Body of pancreas (tissue), 4 donors: ENCODE results near the gene RAB40C. TPM values are rescaled to one million over a fixed set of nuclear protein-coding genes. Genes with fewer than 3 reads are reported as not detected.

Source experiments
- ATAC-seq: fragments of 150-250 bp; one replicate; pipeline ENCODE4 v1.9.1; 2016
- DNase-seq, 4 donors: peaks; one replicate each; pipeline ENCODE4 v3.0.0-alpha.2; 2019
- H3K27ac ChIP-seq, 4 donors: fragments of 200-600 bp; sonication (generic); 1 replicate in 3 of 4; 2 replicates in 1 of 4; pipeline versions ENCODE4 v1.5.1 to v1.6.1; 2016 to 2019; ENCODE audit warnings: mild to moderate bottlenecking in 1 of 4, mixed read lengths in 1 of 4, moderate library complexity in 1 of 4
- H3K27me3 ChIP-seq, 2 donors: fragments of 200-600 bp; sonication (generic); one replicate each; pipeline ENCODE4 v1.6.0; 2016; ENCODE audit warnings: mild to moderate bottlenecking in 1 of 2
- H3K36me3 ChIP-seq, 2 donors: fragments of 200-600 bp; sonication (generic); replicated peaks in 1 of 2; 2 replicates each; pipeline ENCODE4 v1.5.1; 2016; ENCODE audit warnings: low read depth in 2 of 2; ENCODE audit not compliant: insufficient read depth in 1 of 2
- H3K4me1 ChIP-seq: fragments of 200-600 bp; sonication (generic); one replicate; pipeline ENCODE4 v1.6.0; 2016
- H3K4me3 ChIP-seq, 2 donors: fragments of 200-600 bp; sonication (generic); 1 replicate in 1 of 2; 2 replicates in 1 of 2; pipeline ENCODE4 v1.5.1; 2016 to 2019
- H3K9me3 ChIP-seq, 3 donors: fragments of 200-600 bp; sonication (generic); 1 replicate in 2 of 3; 2 replicates in 1 of 3; pipeline ENCODE4 v1.5.1; 2016
- CTCF ChIP-seq, 7 experiments: fragments of 450-650 bp in 4 of 7; fragments of 200-600 bp in 3 of 7; sonication (generic) in 3 of 7; IDR thresholded peaks; one replicate each; pipeline ENCODE4 v1.5.1; 2016 to 2019; ENCODE audit warnings: antibody characterized with exemption in 7 of 7
- POLR2A ChIP-seq, 3 donors: fragments of 450-650 bp; IDR thresholded peaks; one replicate each; pipeline ENCODE4 v1.6.1; 2016; ENCODE audit warnings: antibody characterized with exemption in 3 of 3, mild to moderate bottlenecking in 2 of 3
- WGBS, 2 donors: methylation state at CpG; one replicate each; pipeline ENCODE4 v1.1.5; 2017; 5-methylcytosine and 5-hydroxymethylcytosine counted together
- intact Hi-C: fragments of 100-400 bp; cut with DNase I; formaldehyde crosslinking; loops from one replicate; pipeline ENCODE4 v1.15.1; 2023
- total RNA-seq, 2 donors: library from RNA; depleted of rRNA; stranded (reverse); fragments of >200 nt; gene quantifications; one replicate each; pipeline ENCODE4 v1.1.0, GENCODE V29; 2016

The RAB40C gene
- 10 to 100 TPM; 37.2 to 41.0 TPM for total RNA-seq

- no peaks in the 10 kb centered on the region for H3K27me3 ChIP-seq
- H3K4me3 ChIP-seq: peak within 1 kb of the TSS; percentile 69 to 79
- H3K9me3 ChIP-seq: no peaks in the 10 kb centered on the region
- H3K4me1 ChIP-seq: peaks cover 73% of the 10 kb centered on the region
- H3K36me3 ChIP-seq: no peaks in the 10 kb centered on the region
- WGBS, 2 donors: 0% methylated on average over 58 of the region's 67 CpGs; no CpG with 5 or more reads in 1 of the 2 donors
- intact Hi-C loops: no loop called here
- DNase-seq: peak; percentile 99 to 100 (median 99)
- H3K27ac ChIP-seq: peak within 1 kb of the TSS; percentile 98 to 100 (median 99)
- peak in 4 of 7 experiments; percentile 18 to 36 (median 31) for TF ChIP-seq CTCF (IDR thresholded peaks at IDR 0.05)
- TF ChIP-seq POLR2A (IDR thresholded peaks at IDR 0.05): no peak
- ATAC-seq: peak; percentile 79
Measured at GRCh38 chr16:589658-590187, at the start of gene RAB40C. TSS of gene RAB40C (plus strand) at chr16:590066. CDS start at chr16:590292, 226 bp downstream.

- intact Hi-C loops: no loop called here
- peak overlapping the region in 3 of 4 donors; percentile 49 to 71 (median 68) for H3K27ac ChIP-seq
- no peak overlapping the region for H3K4me3 ChIP-seq
- H3K36me3 ChIP-seq: no peaks in the 10 kb centered on the region
- H3K4me1 ChIP-seq: peaks cover 27% of the 10 kb centered on the region
- H3K9me3 ChIP-seq: no peaks in the 10 kb centered on the region
- DNase-seq: peak; percentile 60 to 86 (median 80)
- peak in 1 of 7 experiments; percentile 7 for TF ChIP-seq CTCF (IDR thresholded peaks at IDR 0.05)
- TF ChIP-seq POLR2A (IDR thresholded peaks at IDR 0.05): peak in 1 of 3 donors; percentile 12
- no peaks in the 10 kb centered on the region for H3K27me3 ChIP-seq
- ATAC-seq: peak; percentile 58
- 29% methylated on average over 23 of the region's 29 CpGs; no CpG with 5 or more reads in 1 of the 2 donors for WGBS, 2 donors
Measured at GRCh38 chr16:540645-541340, 49.1 kb upstream of the RAB40C start.

- TF ChIP-seq POLR2A (IDR thresholded peaks at IDR 0.05) (no peak), CTCF (IDR thresholded peaks at IDR 0.05) (no peak)
- intact Hi-C loops: no loop called here
- Histone ChIP-seq H3K9me3 (no peaks in the 10 kb centered on the region), H3K4me1 (peaks cover 24% of the 10 kb centered on the region), H3K27ac (no peak overlapping the region), H3K36me3 (peaks cover 0 to under 1% of the 10 kb centered on the region in 2 donors), H3K27me3 (no peaks in the 10 kb centered on the region), H3K4me3 (no peak overlapping the region)
- DNase-seq: no peak
- no peak for ATAC-seq
- WGBS, 2 donors: 78 to 82% methylated on average over 11 to 43 of the region's 51 CpGs
Measured at GRCh38 chr16:543301-544164, 46.3 kb upstream of the RAB40C start.

- Histone ChIP-seq H3K36me3 (peaks cover 0 to 2% of the 10 kb centered on the region in 2 donors), H3K4me3 (no peak overlapping the region), H3K27ac (no peak overlapping the region), H3K9me3 (no peaks in the 10 kb centered on the region), H3K27me3 (no peaks in the 10 kb centered on the region), H3K4me1 (peaks cover 18% of the 10 kb centered on the region)
- no peak for TF ChIP-seq POLR2A (IDR thresholded peaks at IDR 0.05)
- no peak for TF ChIP-seq CTCF (IDR thresholded peaks at IDR 0.05)
- 94 to 98% methylated on average over 30 to 36 of the region's 46 CpGs for WGBS, 2 donors
- ATAC-seq (no peak), DNase-seq (no peak)
- intact Hi-C loops: no loop called here
Measured at GRCh38 chr16:544517-544916, 45.3 kb upstream of the RAB40C start.
